CD14-positive monocyte (primary cell): Measurements from ENCODE around the gene MARCOL. TPM values are rescaled to one million over a fixed set of nuclear protein-coding genes. Genes with fewer than 3 reads are reported as not detected.

ENCODE experiments used
- DNase-seq, 3 donors: peaks; one replicate each; pipeline ENCODE4 v3.0.0-alpha.2; 2011 to 2022
- H2AFZ ChIP-seq: 2 replicates; pipeline ENCODE4 v1.6.0; 2012; ENCODE audit warnings: mild to moderate bottlenecking, low read depth, low read length, inconsistent platforms; ENCODE audit not compliant: insufficient read depth, poor library complexity, severe bottlenecking
- H3K27ac ChIP-seq, 2 donors: 1 replicate in 1 of 2; 2 replicates in 1 of 2; pipeline ENCODE4 v1.5.1; 2012 to 2013; ENCODE audit warnings: low read length in 2 of 2, control low read depth in 1 of 2, inconsistent platforms in 1 of 2, low read depth in 1 of 2, mild to moderate bottlenecking in 1 of 2
- H3K27me3 ChIP-seq, 2 donors: one replicate each; pipeline versions ENCODE4 v1.6.0 to v1.6.1; 2011 to 2013; ENCODE audit warnings: low read length in 2 of 2; ENCODE audit not compliant: control insufficient read depth in 2 of 2, insufficient read depth in 2 of 2
- H3K36me3 ChIP-seq, 2 donors: replicated peaks in 1 of 2; 1 replicate in 1 of 2; 2 replicates in 1 of 2; pipeline versions ENCODE4 v1.5.1 to v1.6.1; 2012 to 2013; ENCODE audit warnings: low read length in 2 of 2, control low read depth in 1 of 2, inconsistent platforms in 1 of 2, mild to moderate bottlenecking in 1 of 2; ENCODE audit not compliant: insufficient read depth in 2 of 2, control insufficient read depth in 1 of 2
- H3K4me1 ChIP-seq, 2 donors: 1 replicate in 1 of 2; 2 replicates in 1 of 2; pipeline versions ENCODE4 v1.5.1 to v1.6.1; 2012 to 2013; ENCODE audit warnings: low read length in 2 of 2, control low read depth in 1 of 2, inconsistent platforms in 1 of 2, mild to moderate bottlenecking in 1 of 2, moderate library complexity in 1 of 2; ENCODE audit not compliant: insufficient read depth in 2 of 2, control insufficient read depth in 1 of 2
- H3K4me2 ChIP-seq: replicated peaks from 2 replicates; pipeline ENCODE3; 2012; ENCODE audit warnings: low read length, moderate library complexity, mild to moderate bottlenecking; ENCODE audit not compliant: poor library complexity, severe bottlenecking; ENCODE audit errors: extremely low read depth
- H3K4me3 ChIP-seq, 3 experiments: fragments of 200-600 bp in 1 of 3; sonication (generic) in 1 of 3; replicated peaks in 1 of 3; 1 replicate in 2 of 3; 2 replicates in 1 of 3; pipeline ENCODE4 v1.5.1; 2011 to 2013; ENCODE audit warnings: low read length in 3 of 3, mild to moderate bottlenecking in 3 of 3, control low read depth in 2 of 3, low read depth in 2 of 3, inconsistent platforms in 1 of 3, moderate library complexity in 1 of 3
- H3K79me2 ChIP-seq: 2 replicates; pipeline ENCODE4 v1.6.0; 2012; ENCODE audit warnings: mild to moderate bottlenecking, control low read depth, inconsistent platforms, low read length, moderate library complexity; ENCODE audit not compliant: insufficient read depth
- H3K9ac ChIP-seq: 2 replicates; pipeline ENCODE4 v1.6.0; 2017; ENCODE audit warnings: low read length, mild to moderate bottlenecking; ENCODE audit not compliant: insufficient read depth, poor library complexity, severe bottlenecking
- H3K9me3 ChIP-seq, 2 donors: replicated peaks in 1 of 2; 1 replicate in 1 of 2; 2 replicates in 1 of 2; pipeline versions ENCODE4 v1.5.1 to v1.6.1; 2012 to 2013; ENCODE audit warnings: low read length in 2 of 2, control low read depth in 1 of 2; ENCODE audit not compliant: control insufficient read depth in 1 of 2, insufficient read depth in 1 of 2
- H4K20me1 ChIP-seq: 2 replicates; pipeline ENCODE4 v1.6.0; 2012; ENCODE audit warnings: mild to moderate bottlenecking, low read length, control low read depth, moderate library complexity; ENCODE audit not compliant: insufficient read depth
- H3K27ac Mint-ChIP-seq, 7 donors: one replicate each; pipeline ENCODE4 v1.8.0; 2020; ENCODE audit warnings: mild to moderate bottlenecking in 7 of 7, mixed read lengths in 7 of 7, moderate library complexity in 6 of 7, inconsistent platforms in 2 of 7
- H3K27me3 Mint-ChIP-seq, 3 donors: one replicate each; pipeline ENCODE4 v1.8.0; 2021 to 2022; ENCODE audit warnings: low read depth in 3 of 3, mild to moderate bottlenecking in 3 of 3, mixed read lengths in 3 of 3, moderate library complexity in 3 of 3, inconsistent platforms in 1 of 3
- H3K36me3 Mint-ChIP-seq, 2 donors: one replicate each; pipeline ENCODE4 v1.8.0; 2020; ENCODE audit warnings: mixed read lengths in 2 of 2, inconsistent platforms in 1 of 2, mild to moderate bottlenecking in 1 of 2
- H3K4me1 Mint-ChIP-seq: one replicate; pipeline ENCODE4 v1.8.0; 2020; ENCODE audit warnings: mild to moderate bottlenecking, mixed read lengths
- H3K4me3 Mint-ChIP-seq, 2 donors: one replicate each; pipeline ENCODE4 v1.8.0; 2020; ENCODE audit warnings: mild to moderate bottlenecking in 2 of 2, mixed read lengths in 2 of 2, moderate library complexity in 1 of 2
- H3K9me3 Mint-ChIP-seq, 7 donors: one replicate each; pipeline ENCODE4 v1.8.0; 2020 to 2022; ENCODE audit warnings: mixed read lengths in 7 of 7, mild to moderate bottlenecking in 6 of 7, moderate library complexity in 6 of 7, inconsistent platforms in 2 of 7
- CTCF ChIP-seq: fragments of 200-600 bp; IDR thresholded peaks from one replicate; pipeline ENCODE4 v1.8.0; 2022; ENCODE audit warnings: antibody characterized with exemption, mild to moderate bottlenecking
- WGBS: methylation state at CpG from one replicate; pipeline ENCODE4 v1.1.5; 2013; ENCODE audit warnings: missing lambda C conversion rate; ENCODE audit not compliant: insufficient coverage; 5-methylcytosine and 5-hydroxymethylcytosine counted together
- intact Hi-C, 2 donors: fragments of 100-400 bp; cut with micrococcal nuclease; formaldehyde crosslinking; loops; one replicate each; pipeline versions ENCODE4 v1.15.0 to v1.15.1; 2023
- polyA plus RNA-seq, 3 donors: library from polyadenylated mRNA; depleted of rRNA in 1 of 3; unstranded in 2 of 3; stranded (reverse) in 1 of 3; fragments of 300-500 nt in 2 of 3; fragments of >200 nt in 1 of 3; fragmentation: Illumina TruSeq in 2 of 3; gene quantifications; 1 replicate in 2 of 3; 2 replicates in 1 of 3; pipeline ENCODE4 v1.2.3, GENCODE V29; 2012 to 2021

Gene MARCOL
- polyA plus RNA-seq, 3 donors, result not detected

DNA sequence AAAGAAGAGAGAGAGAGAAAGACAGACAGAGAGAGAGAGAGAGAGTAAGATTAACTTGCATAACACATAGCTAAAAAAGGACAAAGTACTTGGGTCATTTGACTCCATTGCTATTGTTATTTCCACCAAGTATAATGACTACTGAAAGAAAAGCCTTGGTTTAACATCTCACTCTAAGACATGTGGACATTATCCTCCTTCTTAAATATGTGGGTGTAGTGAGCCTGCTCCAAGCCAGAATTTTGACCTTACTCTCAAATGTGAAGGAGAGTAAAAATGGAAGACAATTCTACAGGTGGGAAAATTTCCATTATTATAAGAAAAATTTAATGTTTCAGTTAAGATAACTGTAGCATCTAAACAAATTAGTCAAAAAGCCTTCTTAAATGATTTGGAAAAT is 8.5 kb upstream of the MARCOL start:
- Histone ChIP-seq H3K4me2 (no peak overlapping the region), H3K9ac (no peak overlapping the region), H3K27me3 (peaks cover 0 to 2% of the 10 kb centered on the region in 2 donors), H3K4me3 (no peak overlapping the region), H3K4me1 (no peaks in the 10 kb centered on the region), H3K9me3 (no peaks in the 10 kb centered on the region), H2AFZ (no peak overlapping the region), H4K20me1 (no peaks in the 10 kb centered on the region), H3K27ac (no peak overlapping the region), H3K36me3 (no peaks in the 10 kb centered on the region), H3K79me2 (no peaks in the 10 kb centered on the region)
- Mint-ChIP-seq H3K9me3 (peaks cover 0 to 6% (median 2%) of the 10 kb centered on the region in 7 donors), H3K27me3 (peaks cover 4 to 7% (median 5%) of the 10 kb centered on the region in 3 donors), H3K4me1 (no peaks in the 10 kb centered on the region), H3K4me3 (no peak overlapping the region), H3K27ac (no peak overlapping the region), H3K36me3 (no peaks in the 10 kb centered on the region)
- TF ChIP-seq CTCF, result no peak
- DNase-seq, result no peak
- intact Hi-C loops, result no loop called here

DNA sequence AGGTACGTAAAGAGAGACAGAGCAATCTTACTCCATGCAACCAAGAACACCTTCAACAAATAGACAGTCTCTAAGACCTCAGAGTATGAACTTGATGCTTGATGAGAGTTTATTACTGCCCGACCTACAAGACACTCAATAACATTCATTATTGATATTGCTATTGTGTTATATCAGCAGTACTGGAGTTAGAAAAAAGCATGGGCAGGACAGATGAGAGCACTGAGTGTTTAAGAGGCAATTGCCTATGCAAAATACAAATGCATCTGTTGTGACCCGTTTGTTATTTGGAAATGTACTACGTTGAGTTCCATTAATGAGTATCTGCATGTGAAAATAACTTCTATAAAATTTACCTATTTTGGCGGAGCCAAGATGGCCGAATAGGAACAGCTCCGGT is 8.1 kb upstream of the MARCOL start:
- no peak overlapping the region for H3K27ac ChIP-seq
- intact Hi-C loops, result no loop called here
- H3K79me2 ChIP-seq, result no peaks in the 10 kb centered on the region
- DNase-seq, result no peak
- H3K4me1 ChIP-seq, result no peaks in the 10 kb centered on the region
- Mint-ChIP-seq H3K27me3 (peaks cover 3 to 7% (median 3%) of the 10 kb centered on the region in 3 donors), H3K9me3 (peaks cover 0 to 6% (median 2%) of the 10 kb centered on the region in 7 donors), H3K36me3 (no peaks in the 10 kb centered on the region), H3K4me3 (no peak overlapping the region), H3K27ac (no peak overlapping the region), H3K4me1 (no peaks in the 10 kb centered on the region)
- no peak overlapping the region for H3K9ac ChIP-seq
- H3K36me3 ChIP-seq, result no peaks in the 10 kb centered on the region
- H3K4me3 ChIP-seq, result no peak overlapping the region
- no peak for TF ChIP-seq CTCF
- no peak overlapping the region for H2AFZ ChIP-seq
- H4K20me1 ChIP-seq, result no peaks in the 10 kb centered on the region
- WGBS, result 100% methylated on average over 1 of the region's 7 CpGs
- H3K9me3 ChIP-seq, result no peaks in the 10 kb centered on the region
- no peak overlapping the region for H3K4me2 ChIP-seq
- H3K27me3 ChIP-seq, result peaks cover 0 to 2% of the 10 kb centered on the region in 2 donors
